Measurements from ENCODE around the gene SIM1.

DNA sequence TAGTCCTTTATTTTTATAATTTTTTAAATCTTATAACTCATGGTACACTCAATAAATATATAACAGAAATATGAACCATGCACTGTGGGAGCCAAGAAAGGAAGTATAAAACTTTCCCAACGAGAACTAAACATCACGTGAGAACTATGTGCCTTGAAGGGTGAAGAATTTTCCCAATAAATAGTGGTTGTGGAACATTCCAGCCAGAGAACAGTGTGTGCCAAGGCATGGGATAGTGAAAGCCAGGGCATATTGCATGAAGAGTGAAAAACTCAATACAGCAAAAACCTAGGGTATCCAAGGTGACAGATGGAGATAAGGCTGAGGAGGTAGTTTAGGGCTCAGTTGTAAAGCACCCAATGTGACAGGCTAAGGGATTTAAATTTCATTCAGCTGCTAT lies 86.1 kb downstream of the SIM1 start:
- TF ChIP-seq, protein P1, sequence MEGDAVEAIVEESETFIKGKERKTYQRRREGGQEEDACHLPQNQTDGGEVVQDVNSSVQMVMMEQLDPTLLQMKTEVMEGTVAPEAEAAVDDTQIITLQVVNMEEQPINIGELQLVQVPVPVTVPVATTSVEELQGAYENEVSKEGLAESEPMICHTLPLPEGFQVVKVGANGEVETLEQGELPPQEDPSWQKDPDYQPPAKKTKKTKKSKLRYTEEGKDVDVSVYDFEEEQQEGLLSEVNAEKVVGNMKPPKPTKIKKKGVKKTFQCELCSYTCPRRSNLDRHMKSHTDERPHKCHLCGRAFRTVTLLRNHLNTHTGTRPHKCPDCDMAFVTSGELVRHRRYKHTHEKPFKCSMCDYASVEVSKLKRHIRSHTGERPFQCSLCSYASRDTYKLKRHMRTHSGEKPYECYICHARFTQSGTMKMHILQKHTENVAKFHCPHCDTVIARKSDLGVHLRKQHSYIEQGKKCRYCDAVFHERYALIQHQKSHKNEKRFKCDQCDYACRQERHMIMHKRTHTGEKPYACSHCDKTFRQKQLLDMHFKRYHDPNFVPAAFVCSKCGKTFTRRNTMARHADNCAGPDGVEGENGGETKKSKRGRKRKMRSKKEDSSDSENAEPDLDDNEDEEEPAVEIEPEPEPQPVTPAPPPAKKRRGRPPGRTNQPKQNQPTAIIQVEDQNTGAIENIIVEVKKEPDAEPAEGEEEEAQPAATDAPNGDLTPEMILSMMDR (tag by site-specific recombination; IDR thresholded peaks at IDR 0.05) = no peak
- no peak for TF ChIP-seq ZNF274 (IDR thresholded peaks at IDR 0.05; ENCODE audit: low read length)
- no peak for TF ChIP-seq ZNF274 (tag by site-specific recombination; IDR thresholded peaks at IDR 0.05; ENCODE audit: borderline replicate concordance)
- no peak for TF ChIP-seq ZNF174 (tag by site-specific recombination; IDR thresholded peaks at IDR 0.05)
- TF ChIP-seq, protein P2, sequence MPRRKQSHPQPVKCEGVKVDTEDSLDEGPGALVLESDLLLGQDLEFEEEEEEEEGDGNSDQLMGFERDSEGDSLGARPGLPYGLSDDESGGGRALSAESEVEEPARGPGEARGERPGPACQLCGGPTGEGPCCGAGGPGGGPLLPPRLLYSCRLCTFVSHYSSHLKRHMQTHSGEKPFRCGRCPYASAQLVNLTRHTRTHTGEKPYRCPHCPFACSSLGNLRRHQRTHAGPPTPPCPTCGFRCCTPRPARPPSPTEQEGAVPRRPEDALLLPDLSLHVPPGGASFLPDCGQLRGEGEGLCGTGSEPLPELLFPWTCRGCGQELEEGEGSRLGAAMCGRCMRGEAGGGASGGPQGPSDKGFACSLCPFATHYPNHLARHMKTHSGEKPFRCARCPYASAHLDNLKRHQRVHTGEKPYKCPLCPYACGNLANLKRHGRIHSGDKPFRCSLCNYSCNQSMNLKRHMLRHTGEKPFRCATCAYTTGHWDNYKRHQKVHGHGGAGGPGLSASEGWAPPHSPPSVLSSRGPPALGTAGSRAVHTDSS (tag by site-specific recombination; IDR thresholded peaks at IDR 0.05) = no peak
- TF ChIP-seq YY1 (tag by site-specific recombination; IDR thresholded peaks at IDR 0.05) = no peak
- TF ChIP-seq, protein P3, sequence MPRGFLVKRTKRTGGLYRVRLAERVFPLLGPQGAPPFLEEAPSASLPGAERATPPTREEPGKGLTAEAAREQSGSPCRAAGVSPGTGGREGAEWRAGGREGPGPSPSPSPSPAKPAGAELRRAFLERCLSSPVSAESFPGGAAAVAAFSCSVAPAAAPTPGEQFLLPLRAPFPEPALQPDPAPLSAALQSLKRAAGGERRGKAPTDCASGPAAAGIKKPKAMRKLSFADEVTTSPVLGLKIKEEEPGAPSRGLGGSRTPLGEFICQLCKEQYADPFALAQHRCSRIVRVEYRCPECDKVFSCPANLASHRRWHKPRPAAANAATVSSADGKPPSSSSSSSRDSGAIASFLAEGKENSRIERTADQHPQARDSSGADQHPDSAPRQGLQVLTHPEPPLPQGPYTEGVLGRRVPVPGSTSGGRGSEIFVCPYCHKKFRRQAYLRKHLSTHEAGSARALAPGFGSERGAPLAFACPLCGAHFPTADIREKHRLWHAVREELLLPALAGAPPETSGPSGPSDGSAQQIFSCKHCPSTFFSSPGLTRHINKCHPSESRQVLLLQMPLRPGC (tag by site-specific recombination; IDR thresholded peaks at IDR 0.05) = no peak
- no peak for TF ChIP-seq ZNF600 (tag by site-specific recombination; IDR thresholded peaks at IDR 0.05)
- TF ChIP-seq ZNF394 (tag by site-specific recombination; IDR thresholded peaks at IDR 0.05; ENCODE audit: borderline replicate concordance) = no peak
- TF ChIP-seq KLF1 (tag by site-specific recombination; IDR thresholded peaks at IDR 0.05) = no peak
- TF ChIP-seq, protein P4, sequence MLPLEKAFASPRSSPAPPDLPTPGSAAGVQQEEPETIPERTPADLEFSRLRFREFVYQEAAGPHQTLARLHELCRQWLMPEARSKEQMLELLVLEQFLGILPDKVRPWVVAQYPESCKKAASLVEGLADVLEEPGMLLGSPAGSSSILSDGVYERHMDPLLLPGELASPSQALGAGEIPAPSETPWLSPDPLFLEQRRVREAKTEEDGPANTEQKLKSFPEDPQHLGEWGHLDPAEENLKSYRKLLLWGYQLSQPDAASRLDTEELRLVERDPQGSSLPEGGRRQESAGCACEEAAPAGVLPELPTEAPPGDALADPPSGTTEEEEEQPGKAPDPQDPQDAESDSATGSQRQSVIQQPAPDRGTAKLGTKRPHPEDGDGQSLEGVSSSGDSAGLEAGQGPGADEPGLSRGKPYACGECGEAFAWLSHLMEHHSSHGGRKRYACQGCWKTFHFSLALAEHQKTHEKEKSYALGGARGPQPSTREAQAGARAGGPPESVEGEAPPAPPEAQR (tag by site-specific recombination; IDR thresholded peaks at IDR 0.05) = no peak
- no peak for TF ChIP-seq ZNF302 (tag by site-specific recombination; IDR thresholded peaks at IDR 0.05; ENCODE audit: low read depth)

Measured in HEK293 (cell line).